Measurements from ENCODE around the gene POLD3.

GRCh38 chr11:74672332-74672955, 80.1 kb downstream of the POLD3 start:
- TF ChIP-seq POLR2AphosphoS5 (IDR thresholded peaks at IDR 0.05; ENCODE audit: insufficient read depth in 1 of 2, low read depth in 1 of 2) (no peak), CTCF (IDR thresholded peaks at IDR 0.05) (no peak), POLR2A (IDR thresholded peaks at IDR 0.05) (no peak)
